HG03280 (cell line): ENCODE data around the gene BABAM2.

Experiments used
- ATAC-seq: cut with Tn5 transposase; IDR thresholded peaks from one replicate; pipeline ENCODE4 v1.9.1; 2021; ENCODE audit warnings: mild to moderate bottlenecking, moderate library complexity; ENCODE audit not compliant: unreplicated experiment

Gene BABAM2

DNA sequence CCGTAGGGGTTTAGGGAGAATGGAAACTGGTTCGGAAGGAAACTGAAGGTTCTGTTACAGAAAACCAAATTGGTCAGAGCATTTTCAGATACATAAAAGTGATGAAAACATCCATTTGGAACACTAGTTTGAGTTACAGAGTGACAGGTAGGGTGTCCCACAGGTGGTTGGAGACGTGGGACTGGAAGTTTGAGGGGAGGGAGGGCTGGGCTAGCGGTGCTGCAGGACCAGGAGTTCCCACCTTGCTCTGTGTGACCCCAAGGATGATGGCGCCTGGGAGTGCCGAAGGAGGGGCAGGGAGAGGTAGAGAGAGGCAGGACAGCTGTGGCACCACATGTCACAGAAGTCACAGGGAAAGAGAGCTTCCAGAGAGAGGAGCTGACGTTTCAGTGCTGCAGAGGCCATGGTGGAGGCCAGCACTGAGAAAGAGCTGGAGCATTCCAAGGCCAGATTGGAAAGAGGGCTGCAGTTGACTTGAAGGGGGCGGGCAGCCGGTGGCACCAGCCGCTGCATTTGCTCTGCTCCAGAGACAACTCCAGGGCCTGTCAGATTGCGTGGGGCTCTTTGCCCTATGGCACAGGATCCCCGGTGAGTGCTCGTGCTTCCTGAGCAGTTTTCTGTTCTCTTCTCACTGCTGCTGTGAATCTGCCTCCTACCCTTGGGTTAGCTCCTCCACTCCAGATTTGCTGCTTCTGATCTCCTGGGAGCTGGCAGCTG lies 445.9 kb downstream of the BABAM2 start:
- ATAC-seq = no peak

DNA sequence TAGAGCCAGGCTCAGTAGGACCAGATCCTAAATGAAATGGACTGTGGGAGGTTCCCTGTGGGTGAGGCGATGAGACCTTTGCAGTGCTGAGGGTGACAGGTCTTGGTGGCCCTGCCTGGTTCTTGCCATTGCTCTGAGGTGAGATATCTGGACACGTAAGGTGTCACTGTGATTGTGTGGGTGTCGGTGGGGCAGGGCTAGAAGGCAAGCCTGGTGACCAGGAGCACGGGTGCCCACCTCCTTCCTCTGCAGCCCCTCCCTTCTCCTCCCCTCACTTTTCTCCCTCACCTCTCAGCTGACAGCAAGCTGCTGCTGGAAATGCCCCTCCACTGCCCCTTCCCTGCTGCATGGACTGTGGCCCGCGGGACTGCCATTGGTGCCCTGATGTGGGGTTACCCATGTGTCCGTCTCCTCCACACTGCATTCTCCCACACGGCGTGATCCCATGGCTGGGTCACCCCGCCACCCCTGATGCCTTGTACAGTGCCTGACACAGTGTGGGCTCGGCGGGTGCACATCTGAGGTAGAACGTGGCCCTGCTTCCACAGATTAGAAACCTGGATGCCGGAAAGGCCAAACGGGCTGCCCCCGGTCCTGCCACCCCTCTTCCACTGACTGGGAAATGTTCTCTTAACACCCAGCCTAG lies 446.6 kb downstream of the BABAM2 start:
- no peak for ATAC-seq

DNA sequence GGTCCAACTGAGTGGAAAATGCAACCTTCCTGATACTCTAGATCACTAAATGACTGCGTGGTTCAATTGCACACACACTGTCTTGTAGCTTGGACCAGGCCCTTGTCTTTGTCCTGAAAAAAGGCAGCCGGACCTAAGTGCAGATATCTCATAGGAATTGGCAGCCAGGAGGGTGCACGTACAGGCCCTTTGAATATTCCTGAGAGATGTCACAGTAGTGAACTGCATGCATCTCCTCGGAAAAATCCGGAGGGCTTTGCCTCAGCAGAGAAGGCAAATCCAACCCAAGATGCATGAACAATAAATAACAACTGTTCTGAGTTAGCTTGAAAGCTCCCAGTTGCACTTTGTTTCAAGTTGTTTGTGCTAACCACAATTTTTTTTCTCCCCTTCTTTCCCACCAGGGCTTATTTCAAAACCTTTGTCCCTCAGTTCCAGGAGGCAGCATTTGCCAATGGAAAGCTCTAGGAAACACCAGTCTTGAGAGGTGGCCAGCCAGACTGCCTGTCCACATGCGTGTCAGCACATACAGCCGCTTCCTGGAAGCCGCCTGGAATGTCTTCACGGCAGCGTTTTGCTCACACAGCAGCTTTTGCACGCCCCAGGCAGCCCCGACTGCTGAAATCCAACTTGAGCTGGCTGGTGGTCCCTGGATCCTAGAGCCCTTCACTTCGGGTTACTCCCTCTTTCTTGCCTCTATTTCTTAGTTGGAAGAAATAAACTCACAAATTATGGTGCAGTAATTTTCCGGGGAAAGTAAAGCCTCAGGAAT lies 447.7 kb downstream of the BABAM2 start:
- no peak for ATAC-seq

DNA sequence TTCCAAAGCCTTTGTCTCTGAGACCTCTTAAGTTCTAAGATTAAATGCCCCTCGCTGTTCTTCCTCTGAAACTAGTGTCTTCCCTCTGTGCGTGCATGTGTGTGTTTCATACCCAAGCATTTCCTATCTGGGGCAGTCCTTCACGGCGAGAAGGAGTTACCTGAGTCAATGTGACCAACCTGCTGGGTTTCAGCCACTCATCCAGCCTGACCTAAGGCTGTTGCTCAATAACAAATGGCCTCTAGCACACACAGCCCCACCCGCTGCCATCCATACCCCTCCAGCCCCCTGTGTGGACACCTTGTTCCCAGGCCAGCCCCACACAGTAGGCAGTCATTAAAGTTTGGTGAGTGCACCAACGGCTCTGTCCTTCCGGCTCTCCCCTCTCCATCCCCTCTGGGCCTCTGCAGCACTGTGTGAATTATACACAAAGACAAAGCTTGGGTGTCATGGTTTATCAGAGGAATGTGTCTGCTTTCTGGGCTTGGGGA lies 448.3 kb downstream of the BABAM2 start:
- no peak for ATAC-seq

DNA sequence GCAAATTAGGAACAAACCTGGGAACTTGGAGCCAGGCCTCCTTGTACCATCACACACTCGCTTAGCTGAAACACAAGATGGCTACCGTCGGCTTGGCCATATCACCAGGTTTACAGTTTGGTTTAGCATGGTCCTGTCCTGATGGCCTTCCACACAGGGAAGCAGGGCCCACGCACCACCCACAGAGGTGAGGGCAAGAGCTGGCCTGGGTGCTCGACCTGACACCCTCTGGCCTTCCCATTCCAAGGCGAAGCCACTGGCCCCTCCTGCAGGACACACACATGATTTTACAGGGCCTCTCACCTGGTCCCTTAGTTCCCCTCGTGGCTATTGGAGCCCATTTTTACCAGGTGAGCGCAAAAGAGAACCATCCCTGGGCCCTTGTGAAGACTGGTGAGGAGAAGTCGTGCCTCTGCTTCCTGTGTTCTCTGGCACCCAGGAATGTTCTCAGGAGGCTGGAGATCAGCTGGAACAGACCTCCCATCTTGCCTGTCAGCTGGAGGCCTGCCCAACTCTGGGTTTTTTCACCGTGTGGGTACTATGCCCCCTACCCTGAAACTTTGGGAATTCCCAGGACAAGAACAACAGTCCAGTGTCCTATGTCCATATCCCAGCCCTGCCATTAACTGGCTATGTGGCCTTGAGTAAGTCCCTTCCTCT lies 449.1 kb downstream of the BABAM2 start:
- no peak for ATAC-seq

DNA sequence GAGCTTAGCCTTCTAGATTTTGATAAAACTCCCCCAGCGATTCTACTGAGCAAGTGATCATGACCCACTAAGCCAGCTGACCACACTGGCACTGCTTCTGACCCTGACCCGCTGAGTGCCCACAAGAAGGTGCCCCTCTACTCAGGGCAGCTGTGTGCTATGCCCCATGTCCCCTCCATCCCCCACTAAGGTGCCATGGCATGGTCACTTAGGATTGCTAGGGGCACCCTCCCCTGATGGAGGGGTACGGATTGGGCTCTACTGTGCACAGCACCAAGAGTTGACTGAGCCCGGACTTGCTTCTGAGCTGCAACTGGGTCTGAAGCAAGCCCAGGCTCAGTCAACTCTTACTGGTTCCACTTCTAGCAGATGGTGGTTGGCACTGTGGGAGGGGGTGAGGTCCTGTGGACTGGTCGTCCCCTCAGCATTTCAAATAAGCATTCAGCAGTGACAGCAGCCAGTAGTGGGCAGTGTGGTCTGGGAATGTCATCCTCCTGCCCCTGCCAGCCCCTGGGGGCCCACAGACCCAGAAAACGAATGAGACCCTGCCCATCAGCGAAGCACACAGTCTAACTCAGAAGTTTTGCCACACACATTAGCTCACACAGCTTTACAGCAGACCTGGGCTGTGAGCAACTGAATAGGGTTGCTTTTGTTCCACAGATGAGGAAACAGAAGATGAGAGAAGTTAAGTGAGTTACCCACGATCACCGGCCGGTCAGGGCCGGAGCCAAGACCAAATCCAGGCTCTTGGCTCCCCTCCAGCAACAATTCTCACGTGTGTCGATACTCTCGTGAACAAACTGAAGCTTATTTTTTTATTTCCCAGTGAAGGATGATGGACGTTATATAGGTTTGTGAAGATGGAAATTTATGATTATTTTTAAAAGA lies 450.0 kb downstream of the BABAM2 start:
- no peak for ATAC-seq

DNA sequence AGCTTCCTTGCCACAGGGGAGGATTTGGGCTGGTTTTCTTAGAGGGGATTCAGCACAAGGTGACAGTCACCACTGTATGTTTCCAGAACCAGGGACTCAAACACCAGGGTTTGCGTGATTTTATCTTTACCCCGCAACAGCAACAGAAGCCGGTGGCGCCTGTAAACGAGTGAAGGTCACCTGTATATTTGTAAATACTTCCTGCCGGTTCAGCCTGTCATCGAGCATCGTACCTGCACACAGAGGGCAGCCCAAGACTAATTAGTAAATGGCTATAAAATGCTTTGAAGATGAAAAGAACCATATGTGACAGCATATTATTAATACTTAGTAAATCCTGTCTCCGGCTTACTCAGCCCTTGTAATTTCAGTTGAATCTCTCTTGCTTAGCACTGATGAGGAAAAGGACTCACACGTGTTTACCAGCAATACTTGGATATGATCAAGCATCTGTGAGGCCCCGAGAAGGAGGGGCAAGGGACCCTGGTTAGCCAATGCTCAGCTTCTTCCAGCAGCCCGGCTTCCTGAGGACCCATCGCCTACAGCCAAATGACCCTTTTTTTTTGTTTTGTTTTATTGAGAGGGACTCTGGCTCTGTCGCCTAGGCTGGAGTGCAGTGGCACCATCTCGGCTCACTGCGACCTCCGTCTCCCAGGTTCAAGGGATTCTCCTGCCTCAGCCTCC lies 450.8 kb downstream of the BABAM2 start:
- ATAC-seq = no peak

DNA sequence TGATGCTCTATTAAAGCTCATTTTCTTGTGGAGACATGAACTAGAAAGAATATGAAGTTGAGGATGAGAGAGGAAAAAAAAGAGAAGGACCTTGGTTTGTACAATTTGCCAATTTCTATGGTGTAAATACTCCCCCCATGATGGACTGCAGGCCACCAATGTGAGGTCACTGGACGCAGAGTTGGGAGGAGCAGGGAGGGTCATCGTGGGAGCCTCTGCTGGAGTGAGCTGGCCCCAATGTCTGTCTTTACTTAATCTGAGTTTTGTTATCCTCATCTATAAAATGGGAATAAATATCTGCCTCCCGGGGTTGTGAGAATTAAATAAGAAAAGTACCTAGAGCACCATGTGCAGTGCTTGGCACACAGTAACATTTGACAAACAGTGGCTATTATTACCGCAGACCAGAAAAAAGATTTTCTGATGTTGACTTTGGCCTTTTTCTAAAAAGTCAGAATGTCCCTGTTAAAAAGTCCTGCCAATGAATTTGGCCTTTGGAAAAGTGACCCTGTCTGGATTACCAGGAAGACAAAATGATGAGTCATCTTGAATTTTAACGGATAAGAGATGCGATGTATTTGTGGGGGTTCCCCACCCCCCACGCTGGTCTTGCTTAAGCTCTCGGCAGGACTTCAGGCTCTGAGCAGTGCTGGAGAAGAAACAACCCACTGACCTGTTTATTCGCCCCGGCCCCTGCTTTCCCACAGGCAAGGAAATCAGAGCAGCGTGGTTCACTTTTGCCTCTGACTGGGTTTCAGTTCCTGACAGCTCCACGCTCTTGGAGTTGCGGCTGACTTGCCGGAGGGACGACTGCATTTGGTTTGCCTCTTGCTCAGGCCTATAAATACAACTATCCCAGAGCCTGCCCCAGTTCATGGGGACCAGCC lies 451.8 kb downstream of the BABAM2 start:
- no peak for ATAC-seq

DNA sequence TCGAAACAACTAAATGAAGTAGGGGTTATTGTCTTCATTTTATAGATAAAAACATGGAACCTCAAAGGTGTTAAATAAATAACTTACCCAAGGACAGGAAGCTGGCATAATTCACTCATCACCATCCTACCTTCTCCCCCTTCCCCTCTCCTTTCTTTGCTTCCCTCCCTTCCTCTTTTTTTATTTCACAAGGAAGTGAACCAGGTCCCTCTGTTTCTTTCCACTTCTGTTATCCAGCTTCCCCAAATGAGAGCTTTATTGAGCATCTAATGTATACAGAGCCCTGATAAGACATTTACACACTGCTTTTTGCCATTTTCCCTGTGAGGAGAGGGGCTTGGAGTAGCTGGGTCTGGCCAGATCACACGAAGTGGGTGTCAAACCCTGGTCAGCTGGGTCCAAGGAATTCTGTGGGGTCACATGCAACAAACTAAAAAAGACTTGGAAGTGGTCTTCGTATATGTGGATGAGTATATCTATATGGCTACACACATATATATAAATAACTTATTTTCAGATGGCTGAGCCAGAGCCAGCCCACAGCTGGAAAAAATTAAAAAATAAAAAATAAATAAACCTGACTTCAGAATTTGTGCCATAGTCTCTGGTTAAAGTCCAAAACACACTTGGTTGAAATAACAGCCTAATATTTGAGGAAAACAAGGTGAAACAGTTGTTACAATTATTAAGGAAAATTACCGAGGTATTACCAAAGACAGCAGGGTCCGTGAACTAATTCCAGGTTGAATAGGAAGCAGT lies 452.8 kb downstream of the BABAM2 start:
- no peak for ATAC-seq

DNA sequence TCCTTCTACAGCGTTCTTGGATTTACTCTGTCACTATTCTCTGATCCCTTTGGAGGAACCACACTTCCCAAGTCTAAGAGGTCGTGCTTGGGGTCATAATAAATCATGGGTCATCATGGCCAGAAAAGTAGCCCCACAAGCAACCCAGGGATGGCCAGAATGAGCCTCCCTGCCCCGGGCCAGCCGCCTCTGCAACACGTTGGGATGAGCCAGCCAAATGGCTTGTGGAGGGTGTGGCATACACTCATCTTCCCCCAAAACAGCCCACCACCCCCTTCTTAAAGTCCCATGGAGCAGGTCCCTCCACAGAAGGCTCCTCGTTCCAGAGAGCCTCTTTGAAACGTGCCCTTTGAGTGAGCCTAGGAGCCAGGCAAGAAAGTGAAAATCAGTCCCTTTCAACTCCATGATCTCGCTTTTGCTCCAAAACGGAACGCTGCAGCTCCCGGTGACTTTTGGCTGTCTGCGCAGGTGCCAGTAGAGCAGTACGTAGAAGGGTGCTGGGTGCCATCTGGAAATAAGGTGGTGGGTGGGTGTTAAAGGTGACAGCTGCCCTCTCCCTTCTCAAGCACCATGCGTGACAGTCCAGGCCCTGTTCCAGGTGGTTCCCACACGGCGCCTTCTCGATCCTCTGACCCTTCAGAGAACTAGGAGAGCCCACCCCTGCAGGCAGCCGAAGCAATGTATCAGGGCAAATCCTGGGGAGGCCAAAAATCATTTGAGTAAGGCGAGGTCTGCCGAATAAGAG lies 453.6 kb downstream of the BABAM2 start:
- ATAC-seq = no peak

DNA sequence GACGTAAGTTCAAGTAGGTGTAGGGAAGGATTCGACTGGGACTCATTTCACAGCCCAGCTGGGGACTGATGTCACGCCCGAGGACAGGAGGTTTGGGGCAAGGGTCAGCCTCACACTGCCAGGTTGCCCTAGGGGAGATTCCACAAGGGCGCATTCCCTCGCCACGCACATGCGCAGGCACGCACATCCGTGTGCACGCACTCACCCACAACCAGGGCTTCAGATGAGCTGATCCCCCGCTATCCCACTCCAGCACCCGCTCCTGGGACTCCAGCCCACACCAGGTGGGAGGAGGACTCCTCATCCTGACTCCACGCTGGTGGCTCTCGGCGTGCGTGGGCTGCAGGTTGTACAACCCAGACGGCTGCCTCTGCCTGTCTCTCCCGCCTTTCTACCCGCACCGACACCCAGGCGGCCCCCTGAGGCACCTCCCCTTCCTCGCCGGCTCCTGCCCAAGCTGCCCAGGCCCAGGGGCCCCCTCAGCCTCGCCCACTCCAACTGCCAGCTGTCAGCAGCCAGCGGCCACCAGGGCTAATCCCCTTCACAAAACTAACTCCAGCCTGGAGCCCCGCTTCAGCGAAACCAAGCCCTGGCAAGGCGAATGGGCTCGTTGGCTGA lies 454.3 kb downstream of the BABAM2 start:
- ATAC-seq = no peak

DNA sequence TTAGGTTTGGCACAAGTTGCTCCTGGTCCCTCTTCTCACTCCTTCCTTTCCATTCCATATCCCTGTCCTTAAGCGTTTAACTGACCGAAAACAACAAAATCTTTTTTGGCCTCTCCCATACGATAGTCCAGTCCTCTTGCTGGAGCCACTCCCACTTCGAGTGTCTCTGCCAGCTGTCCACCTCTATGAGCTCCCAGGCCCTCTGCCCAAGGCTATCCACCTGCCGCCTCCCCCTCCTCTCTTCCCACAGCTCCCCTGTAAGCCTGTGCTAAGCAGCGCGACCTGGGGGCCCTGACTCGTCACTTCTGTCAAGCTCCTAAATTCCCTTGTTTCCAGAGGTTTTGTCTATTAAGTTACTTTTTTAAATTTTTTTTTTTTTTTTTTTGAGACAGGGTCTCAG lies 455.1 kb downstream of the BABAM2 start:
- no peak for ATAC-seq

DNA sequence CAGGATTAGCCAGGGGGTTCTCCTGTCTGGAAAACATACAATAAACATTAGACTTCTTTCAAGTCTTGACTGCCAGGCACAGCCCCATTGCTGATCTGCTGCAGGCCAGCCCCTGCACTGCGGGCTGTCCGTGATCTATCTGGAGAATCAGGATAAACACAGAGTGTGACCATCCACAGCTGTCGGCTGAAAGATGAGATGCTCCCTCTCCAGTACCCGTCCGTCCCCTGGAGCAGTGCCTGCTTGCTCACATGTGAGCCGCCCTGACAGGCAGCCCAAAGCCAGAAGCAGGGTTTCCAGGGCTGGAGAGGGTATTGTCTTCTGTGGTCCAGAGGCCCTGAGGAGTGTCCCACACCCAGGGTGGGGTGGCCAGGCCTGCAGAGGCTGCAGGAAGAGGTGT lies 456.1 kb downstream of the BABAM2 start:
- ATAC-seq = no peak

DNA sequence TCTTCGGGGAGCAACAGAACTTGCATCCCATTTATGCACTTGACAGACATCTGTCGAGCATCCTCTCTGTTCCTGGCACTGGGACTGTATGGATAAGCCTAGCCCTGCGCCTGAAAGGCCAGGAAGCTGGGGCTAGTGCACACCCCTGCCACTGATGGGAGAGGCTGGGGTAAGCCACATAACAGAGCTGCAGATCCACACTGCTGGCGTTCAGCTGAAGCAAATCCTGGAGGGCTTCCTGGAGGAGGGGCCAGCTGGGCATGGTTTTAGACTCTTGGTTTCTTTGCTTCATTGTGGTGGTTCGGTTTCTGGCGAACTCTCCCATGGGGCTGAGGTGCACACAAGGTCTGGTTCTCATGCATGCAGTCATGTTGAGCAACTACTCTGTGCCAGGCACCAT lies 456.7 kb downstream of the BABAM2 start:
- no peak for ATAC-seq

DNA sequence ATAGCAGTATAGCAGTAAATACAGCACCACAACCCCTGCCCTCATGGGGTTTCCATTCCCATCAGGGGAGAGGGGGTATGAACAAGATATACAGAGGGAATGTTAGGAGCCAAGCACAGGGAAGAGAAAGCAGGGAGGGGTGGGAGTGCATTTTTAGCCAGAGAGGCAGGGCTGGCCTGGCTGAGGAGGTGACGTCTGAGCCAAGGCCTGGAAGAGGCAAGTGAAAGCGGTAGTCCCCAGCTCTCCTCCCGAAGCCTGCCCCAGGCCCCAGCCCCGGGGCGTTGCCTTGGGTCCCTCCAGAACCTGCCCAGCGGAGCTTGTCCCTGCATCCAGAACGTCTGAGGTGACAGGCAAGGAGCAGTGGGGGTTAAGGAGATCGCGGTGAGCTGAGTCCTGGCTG lies 457.1 kb downstream of the BABAM2 start:
- no peak for ATAC-seq

DNA sequence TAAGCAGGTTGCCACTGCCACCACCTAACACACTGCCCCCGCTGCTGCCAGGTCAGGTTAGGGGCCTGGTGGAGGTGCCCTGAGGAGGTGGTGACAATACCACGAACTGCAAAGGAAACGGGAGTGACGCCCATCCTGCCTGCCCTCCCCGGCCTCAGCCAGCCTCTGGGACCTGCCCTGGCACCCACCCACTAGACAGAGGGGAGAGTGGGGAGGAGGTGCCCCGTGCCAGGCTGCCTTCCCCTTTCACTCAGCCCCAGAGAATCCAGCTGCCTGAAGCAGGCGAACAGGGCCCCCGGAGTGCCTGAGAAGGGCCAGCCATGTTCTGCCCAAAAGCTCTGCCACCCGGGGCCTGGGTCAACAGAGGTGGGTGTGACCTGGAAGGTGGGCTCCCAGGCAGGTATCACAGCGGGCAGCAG lies 457.6 kb downstream of the BABAM2 start:
- ATAC-seq = no peak

DNA sequence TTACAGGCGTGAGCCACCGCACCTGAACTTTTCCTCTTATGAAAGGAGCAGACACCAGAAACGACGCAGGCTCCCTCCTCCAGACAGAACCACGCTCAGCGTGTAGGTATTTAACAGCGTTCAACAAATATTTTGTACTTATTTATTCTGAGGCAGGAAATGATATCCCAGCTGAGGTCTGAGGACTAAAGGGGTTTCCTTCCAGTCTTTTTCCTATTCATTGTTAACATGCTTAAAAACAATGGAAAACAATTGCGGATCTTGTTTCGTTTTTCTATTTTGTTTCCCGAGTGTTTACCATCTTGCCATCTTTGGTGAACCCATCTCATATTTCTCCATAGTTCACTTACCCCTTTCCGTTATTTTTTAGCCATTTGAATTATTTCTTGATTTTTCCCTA lies 458.4 kb downstream of the BABAM2 start:
- no peak for ATAC-seq
